SK-N-SH (cell line): ENCODE measurements around the gene RALGDS. TPM values are rescaled to one million over a fixed set of nuclear protein-coding genes. Genes with fewer than 3 reads are reported as not detected.

Experiments used
- CTCF ChIA-PET: fragments of 300-600, 350-600 bp; formaldehyde crosslinking; extraction: SDS; loops from one replicate; lab custom pipeline; 2021; lab: Yijun Ruan, JAX
- POLR2A ChIA-PET: fragments of 350-600 bp; sonication (Branson Sonifier 250); formaldehyde crosslinking; extraction: SDS; loops from one replicate; lab custom pipeline; 2020; ENCODE audit warnings: antibody characterized with exemption, inconsistent platforms; lab: Yijun Ruan, JAX
- DNase-seq: peaks from one replicate; pipeline ENCODE4 v3.0.0; 2012
- H2AFZ ChIP-seq: fragments of 200-600 bp; sonication (generic); 2 replicates; pipeline ENCODE4 v1.8.1; 2016; ENCODE audit warnings: antibody characterized with exemption, mild to moderate bottlenecking, low read depth
- H3F3A ChIP-seq: fragments of 200-600 bp; sonication (generic); replicated peaks from 2 replicates; pipeline ENCODE3; 2016; ENCODE audit warnings: antibody characterized with exemption, mild to moderate bottlenecking; ENCODE audit not compliant: insufficient read depth
- H3K27ac ChIP-seq, 2 experiments: fragments of 200-500 bp in 1 of 2; fragments of 200-600 bp in 1 of 2; sonication (Bioruptor generic) in 1 of 2; sonication (generic), shearing (Covaris generic) in 1 of 2; 2 replicates each; pipeline versions ENCODE4 v1.5.1 to v1.6.1; 2014 to 2016; ENCODE audit warnings: low read depth in 2 of 2, inconsistent platforms in 1 of 2, low read length in 1 of 2, mild to moderate bottlenecking in 1 of 2, mixed read lengths in 1 of 2
- H3K27me3 ChIP-seq: fragments of 200-600 bp; sonication (generic), shearing (Covaris generic); 2 replicates; pipeline ENCODE4 v1.6.1; 2016; ENCODE audit warnings: mixed run types; ENCODE audit not compliant: insufficient read depth
- H3K36me3 ChIP-seq, 2 experiments: fragments of 200-500 bp in 1 of 2; fragments of 200-600 bp in 1 of 2; sonication (Bioruptor generic) in 1 of 2; sonication (generic) in 1 of 2; replicated peaks in 1 of 2; 2 replicates each; pipeline versions ENCODE3 to v1.5.1; 2014 to 2016; ENCODE audit warnings: low read length in 1 of 2, mild to moderate bottlenecking in 1 of 2; ENCODE audit not compliant: insufficient read depth in 2 of 2, control insufficient read depth in 1 of 2
- H3K4me1 ChIP-seq, 2 experiments: fragments of 200-500 bp in 1 of 2; fragments of 200-600 bp in 1 of 2; sonication (Bioruptor generic) in 1 of 2; sonication (generic), shearing (Covaris generic) in 1 of 2; 2 replicates each; pipeline versions ENCODE4 v1.5.1 to v1.6.1; 2014 to 2016; ENCODE audit warnings: low read depth in 1 of 2, low read length in 1 of 2, mixed run types in 1 of 2; ENCODE audit not compliant: insufficient read depth in 2 of 2, control insufficient read depth in 1 of 2
- H3K4me2 ChIP-seq: fragments of 200-600 bp; sonication (generic), shearing (Covaris generic); 2 replicates; pipeline ENCODE4 v1.6.1; 2017; ENCODE audit warnings: mixed run types
- H3K4me3 ChIP-seq, 2 experiments: fragments of 200-500 bp in 1 of 2; fragments of 200-600 bp in 1 of 2; sonication (Bioruptor generic) in 1 of 2; sonication (generic), shearing (Covaris generic) in 1 of 2; 2 replicates each; pipeline versions ENCODE4 v1.5.1 to v1.8.1; 2014 to 2016; ENCODE audit warnings: low read depth in 2 of 2, inconsistent platforms in 1 of 2, low read length in 1 of 2, mild to moderate bottlenecking in 1 of 2, mixed read lengths in 1 of 2, moderate library complexity in 1 of 2
- H3K79me2 ChIP-seq: fragments of 200-600 bp; sonication (generic); 2 replicates; pipeline ENCODE4 v1.8.1; 2017; ENCODE audit warnings: mild to moderate bottlenecking; ENCODE audit not compliant: insufficient read depth
- H3K9ac ChIP-seq: fragments of 200-600 bp; sonication (generic); 2 replicates; pipeline ENCODE4 v1.6.1; 2017; ENCODE audit warnings: mixed run types
- H3K9me2 ChIP-seq: fragments of 200-600 bp; sonication (generic); 2 replicates; pipeline ENCODE4 v1.6.1; 2017; ENCODE audit warnings: mixed run types
- H3K9me3 ChIP-seq: fragments of 200-600 bp; sonication (generic); 2 replicates; pipeline ENCODE4 v1.6.1; 2017; ENCODE audit warnings: mixed run types, mild to moderate bottlenecking, moderate library complexity
- H4K20me1 ChIP-seq: fragments of 200-600 bp; sonication (generic); 2 replicates; pipeline ENCODE4 v1.6.1; 2017; ENCODE audit warnings: mild to moderate bottlenecking, mixed run types; ENCODE audit not compliant: insufficient read depth
- CHD2 ChIP-seq: fragments of 150-350 bp; IDR thresholded peaks from 2 replicates; pipeline ENCODE4 v1.6.1; 2018; ENCODE audit warnings: low read length; ENCODE audit not compliant: partially characterized antibody
- CTCF ChIP-seq: fragments of 200-600 bp; sonication (generic); IDR thresholded peaks from 2 replicates; pipeline ENCODE4 v1.6.1; 2017; ENCODE audit warnings: antibody characterized with exemption, mild to moderate bottlenecking, moderate library complexity
- EP300 ChIP-seq, 2 experiments: IDR thresholded peaks; 2 replicates each; pipeline versions ENCODE4 v1.4.0 to v1.6.1; 2012; ENCODE audit warnings: borderline replicate concordance in 1 of 2, low read depth in 1 of 2, low read length in 1 of 2
- EZH2phosphoT487 ChIP-seq: fragments of 200-600 bp; sonication (generic); IDR thresholded peaks from 2 replicates; pipeline ENCODE4 v1.6.1; 2017; ENCODE audit warnings: low read depth, mixed run types, mild to moderate bottlenecking, antibody characterized with exemption, moderate library complexity, borderline replicate concordance
- FOXJ3 ChIP-seq: sonication (generic); formaldehyde crosslinking; IDR thresholded peaks from 2 replicates; pipeline ENCODE4 v1.5.1; 2020; ENCODE audit warnings: mild to moderate bottlenecking, missing genetic modification reagents
- FOXM1 ChIP-seq: IDR thresholded peaks from 2 replicates; pipeline ENCODE4 v1.4.0; 2012; ENCODE audit warnings: low read depth, mild to moderate bottlenecking
- GABPA ChIP-seq: IDR thresholded peaks from 2 replicates; pipeline ENCODE4 v1.4.0; 2012; ENCODE audit warnings: low read depth, mild to moderate bottlenecking
- GATA2 ChIP-seq: sonication (generic); formaldehyde crosslinking; IDR thresholded peaks from 2 replicates; pipeline ENCODE4 v1.5.0; 2020; ENCODE audit warnings: mild to moderate bottlenecking, missing genetic modification reagents
- IRF3 ChIP-seq: fragments of 150-350 bp; IDR thresholded peaks from 2 replicates; pipeline ENCODE4 v1.6.1; 2016; ENCODE audit warnings: mild to moderate bottlenecking, low read depth, low read length
- JUND ChIP-seq: IDR thresholded peaks from 2 replicates; pipeline ENCODE4 v1.4.0; 2012
- MEF2A ChIP-seq: IDR thresholded peaks from 2 replicates; pipeline ENCODE4 v1.4.0; 2012; ENCODE audit warnings: low read depth, borderline replicate concordance
- NFIC ChIP-seq: IDR thresholded peaks from 2 replicates; pipeline ENCODE4 v1.4.0; 2012; ENCODE audit warnings: borderline replicate concordance
- PBX3 ChIP-seq: IDR thresholded peaks from 2 replicates; pipeline ENCODE4; 2012
- RAD21 ChIP-seq: IDR thresholded peaks from 2 replicates; pipeline ENCODE4 v1.6.1; 2012; ENCODE audit warnings: mild to moderate bottlenecking, low read length
- REST ChIP-seq: IDR thresholded peaks from 2 replicates; pipeline ENCODE4 v1.6.1; 2012; ENCODE audit warnings: mild to moderate bottlenecking, low read depth, low read length, moderate library complexity
- RFX5 ChIP-seq: IDR thresholded peaks from 2 replicates; pipeline ENCODE4 v1.6.1; 2012; ENCODE audit warnings: mild to moderate bottlenecking, improper control_type of control experiment, low read length
- TAF1 ChIP-seq: IDR thresholded peaks from 2 replicates; pipeline ENCODE4 v1.6.1; 2012; ENCODE audit warnings: low read depth, mild to moderate bottlenecking, low read length, moderate library complexity, borderline replicate concordance
- TCF12 ChIP-seq: IDR thresholded peaks from 2 replicates; pipeline ENCODE4 v1.4.0; 2012
- USF2 ChIP-seq: fragments of 150-350 bp; IDR thresholded peaks from 2 replicates; pipeline ENCODE4 v1.6.1; 2017; ENCODE audit warnings: antibody characterized with exemption, low read length, low read depth, borderline replicate concordance
- WGBS: methylation state at CpG from one replicate; pipeline ENCODE4 v1.1.6; 2017; ENCODE audit warnings: low lambda C conversion rate; 5-methylcytosine and 5-hydroxymethylcytosine counted together
- polyA plus RNA-seq, 3 experiments: library from polyadenylated mRNA; depleted of rRNA; stranded (reverse); fragments of >200 nt; gene quantifications; 2 replicates each; pipeline ENCODE4 v1.2.3, GENCODE V29; 2012

RALGDS gene
- polyA plus RNA-seq, 1 of the 3 experiments (the other 2 are of a cell fraction) = 64.7 TPM

- TF ChIP-seq GABPA = no peak
- TF ChIP-seq RAD21 = no peak
- no peak for TF ChIP-seq EP300 (IDR thresholded peaks at IDR 0.05; ENCODE audit: borderline replicate concordance in 1 of 2, low read depth in 1 of 2, low read length in 1 of 2)
Measured at GRCh38 chr9:133108794-133109641, 12.0 kb downstream of the RALGDS start (continued).

- Histone ChIP-seq H3K36me3 (peaks cover 15 to 54% of the 10 kb centered on the region in 2 experiments), H3K79me2 (peaks cover 9% of the 10 kb centered on the region; the same call in 1 of the 2 replicates), H3K27me3 (no peaks in the 10 kb centered on the region), H3K4me2 (no peak overlapping the region), H3K9me2 (no peaks in the 10 kb centered on the region), H3K4me3 (no peak overlapping the region), H3K9ac (no peak overlapping the region), H4K20me1 (peaks cover 24% of the 10 kb centered on the region), H2AFZ (no peak overlapping the region), H3F3A (no peaks in the 10 kb centered on the region), H3K9me3 (no peaks in the 10 kb centered on the region), H3K27ac (no peak overlapping the region), H3K4me1 (peaks cover 2 to 20% of the 10 kb centered on the region in 2 experiments; a peak in 2 of 4 replicates)
- POLR2A ChIA-PET = interaction anchor here (2.0 kb wide), 1 partner anchor 11 kb away, joined by 9 read pairs; no protein-coding TSS in a partner anchor
- WGBS = 90% methylated on average over 9 of the region's 18 CpGs
- CTCF ChIA-PET = interaction anchor here (0.8 to 30.3 kb wide), 7 partner anchors 11 to 130 kb away, joined by 3 to 810 read pairs (median 4); partner anchors contain the start of gene RALGDS
- no peak for DNase-seq
- TF ChIP-seq TAF1 = no peak
- no peak for TF ChIP-seq RFX5
- TF ChIP-seq USF2 = no peak
- TF ChIP-seq MEF2A = no peak
- TF ChIP-seq NFIC = no peak
- no peak for TF ChIP-seq JUND
- no peak for TF ChIP-seq REST
- no peak for TF ChIP-seq GABPA
- TF ChIP-seq GATA2 (CRISPR knock-in tag) = no peak
- no peak for TF ChIP-seq PBX3
- no peak for TF ChIP-seq RAD21
- no peak for TF ChIP-seq CHD2
- no peak for TF ChIP-seq IRF3
- no peak for TF ChIP-seq CTCF
- no peak for TF ChIP-seq EZH2phosphoT487
- no peak for TF ChIP-seq TCF12
- no peak for TF ChIP-seq FOXM1
- TF ChIP-seq FOXJ3 (CRISPR knock-in tag) = no peak
Measured at GRCh38 chr9:133107961-133108793, 12.9 kb downstream of the RALGDS start.
